ENCODE measurements around the gene LEUTX.
"Not testable (repeated sequence)": the region's sequence is repeated elsewhere in the genome, so short reads cannot be mapped to it uniquely, and the experiment has no call there.

LEUTX gene, protein sequence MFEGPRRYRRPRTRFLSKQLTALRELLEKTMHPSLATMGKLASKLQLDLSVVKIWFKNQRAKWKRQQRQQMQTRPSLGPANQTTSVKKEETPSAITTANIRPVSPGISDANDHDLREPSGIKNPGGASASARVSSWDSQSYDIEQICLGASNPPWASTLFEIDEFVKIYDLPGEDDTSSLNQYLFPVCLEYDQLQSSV

GRCh38 chr19:39778763-39779162 is at the start of gene LEUTX:
Gene LEUTX (plus strand): TSS chr19:39778854. CDS start chr19:39778921, 67 bp downstream.
- no peak for DNase-seq

- DNase-seq = no peak
These were observed 49.1 kb upstream of the LEUTX start for GRCh38 chr19:39729594-39729993.

DNA sequence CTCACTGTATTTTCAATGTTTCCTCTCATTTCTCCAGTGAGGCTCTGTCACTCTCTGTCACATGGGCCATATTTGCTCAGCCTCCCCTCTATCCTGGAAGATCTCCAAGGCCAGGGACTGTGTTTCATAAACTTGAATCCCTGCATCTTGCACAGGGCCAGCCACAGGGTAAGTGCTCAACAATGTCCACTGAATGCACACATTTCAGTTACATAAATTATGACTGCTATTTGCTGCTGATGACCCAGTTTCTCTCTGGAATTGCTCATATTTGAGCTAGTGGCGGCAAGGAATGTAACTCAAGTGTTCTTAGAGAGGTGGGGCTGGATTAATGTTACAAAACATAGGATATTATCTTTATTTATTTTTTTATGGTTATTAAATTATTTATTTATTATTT is 47.0 kb upstream of the LEUTX start:
- no peak for DNase-seq

- no peak for DNase-seq
These were observed 44.8 kb upstream of the LEUTX start for GRCh38 chr19:39733841-39734240.

- no peak for DNase-seq
These were observed 43.0 kb upstream of the LEUTX start for GRCh38 chr19:39735688-39736087.

- no peak for DNase-seq
These were observed 42.6 kb upstream of the LEUTX start for GRCh38 chr19:39736088-39736487.

GRCh38 chr19:39737351-39737750 is 41.3 kb upstream of the LEUTX start:
- DNase-seq = no peak

DNA sequence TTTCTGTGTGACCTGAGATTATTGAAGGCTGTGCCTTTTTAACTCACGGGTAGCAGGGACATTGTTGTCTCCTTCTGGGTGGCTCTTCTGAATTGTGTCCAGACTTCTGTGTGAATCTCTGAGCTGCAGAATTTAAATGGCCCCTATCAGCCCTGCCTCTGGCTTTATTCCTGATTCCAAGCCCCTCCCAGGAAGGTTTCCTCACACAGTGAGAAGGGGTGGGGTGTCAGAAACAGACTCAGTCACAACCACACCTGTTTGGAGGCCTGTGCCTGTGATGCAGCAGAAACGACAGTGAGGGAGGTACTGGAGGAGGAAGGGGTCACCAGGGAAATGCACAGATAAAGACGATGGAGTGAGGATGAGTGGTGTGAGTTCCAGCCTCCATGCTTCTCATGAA is 40.8 kb upstream of the LEUTX start, which contains the start of gene CLC:
TSS of gene CLC (minus strand) at position 139 of the 400 bp plus-strand sequence. CDS start at position 62, 77 bp downstream.
- DNase-seq = no peak

DNA sequence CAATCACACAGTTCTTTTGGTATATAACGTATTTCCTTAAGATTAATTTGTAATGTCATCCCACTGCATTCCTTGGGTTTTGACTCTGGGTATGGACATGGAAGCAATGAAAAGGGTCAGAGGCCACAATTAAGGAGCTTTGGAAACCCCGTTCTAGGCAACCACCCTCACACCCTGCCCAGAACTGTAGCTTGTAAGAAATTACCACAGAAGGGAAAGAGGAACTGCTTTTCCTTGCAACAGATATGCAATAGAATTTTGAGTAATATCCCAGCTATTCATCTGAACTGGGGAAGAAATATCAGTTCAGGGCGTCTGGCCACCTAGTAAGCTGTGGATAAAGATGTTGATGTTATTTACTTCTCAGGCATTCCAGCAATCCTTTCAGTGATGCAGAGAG is 39.8 kb upstream of the LEUTX start:
- DNase-seq = peak; percentile 68

GRCh38 chr19:39740395-39740794 is 38.3 kb upstream of the LEUTX start:
- DNase-seq = peak; percentile 5

DNA sequence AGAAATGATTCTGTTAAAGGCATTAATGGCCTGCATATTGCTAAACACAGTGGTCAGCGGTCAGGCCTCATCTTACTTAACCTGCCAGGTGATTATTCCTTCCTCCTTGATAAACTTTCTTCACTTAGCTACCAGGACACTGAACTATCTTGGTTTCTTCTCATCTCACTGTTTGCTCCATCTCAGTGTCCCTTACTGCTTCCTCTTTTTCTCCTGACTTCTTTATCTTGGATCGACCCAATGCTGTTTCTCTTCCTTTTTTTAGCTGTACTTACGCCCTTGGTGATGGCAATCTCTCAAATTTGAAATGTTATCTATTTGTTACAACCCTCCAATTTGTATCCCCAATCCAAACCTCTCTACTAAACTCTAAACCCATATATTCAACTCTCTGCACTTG is 33.0 kb upstream of the LEUTX start:
- peak; percentile 50 for DNase-seq

GRCh38 chr19:39746836-39747529 is 31.7 kb upstream of the LEUTX start:
- no peak for DNase-seq

GRCh38 chr19:39749981-39750380 is 28.7 kb upstream of the LEUTX start:
- DNase-seq = no peak

GRCh38 chr19:39752390-39752789 is 26.3 kb upstream of the LEUTX start:
- DNase-seq = no peak

DNA sequence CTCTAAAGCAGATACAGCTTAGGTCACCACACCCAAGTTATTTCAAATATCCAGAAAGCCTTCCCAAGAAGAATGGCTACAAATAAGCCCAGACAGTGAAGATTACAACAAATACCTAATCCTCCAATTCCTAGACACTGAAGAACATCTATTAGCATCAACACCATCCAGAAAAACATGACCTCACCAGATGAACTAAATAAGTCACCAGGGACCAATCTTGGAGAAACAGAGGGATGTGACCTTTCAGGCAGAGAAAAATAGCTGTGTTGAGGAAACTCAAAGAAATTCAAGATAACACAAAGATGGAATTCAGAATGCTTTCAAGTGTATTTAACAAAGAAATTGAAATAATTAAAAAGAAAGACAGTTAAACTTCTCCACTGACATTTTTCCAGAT is 25.9 kb upstream of the LEUTX start:
- no peak for DNase-seq

DNA sequence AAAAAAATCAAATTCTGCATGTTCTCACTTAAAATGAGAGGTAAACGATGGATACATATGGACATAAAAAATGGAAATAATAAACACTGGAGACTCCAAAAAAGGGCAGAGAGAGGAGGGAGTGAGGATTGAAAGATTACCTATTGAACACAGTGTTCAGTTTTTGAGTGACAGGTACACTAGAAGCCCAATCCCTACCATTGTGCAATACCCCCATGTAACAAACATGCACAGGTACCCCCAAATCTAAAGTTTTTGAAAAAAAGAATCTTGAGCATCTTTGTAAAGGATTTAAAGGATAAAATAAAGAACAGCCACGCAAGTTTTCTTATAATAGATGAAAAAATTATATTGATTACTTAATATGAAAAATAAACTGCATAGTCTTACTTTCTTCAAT is 24.1 kb upstream of the LEUTX start:
- DNase-seq = no peak

DNA sequence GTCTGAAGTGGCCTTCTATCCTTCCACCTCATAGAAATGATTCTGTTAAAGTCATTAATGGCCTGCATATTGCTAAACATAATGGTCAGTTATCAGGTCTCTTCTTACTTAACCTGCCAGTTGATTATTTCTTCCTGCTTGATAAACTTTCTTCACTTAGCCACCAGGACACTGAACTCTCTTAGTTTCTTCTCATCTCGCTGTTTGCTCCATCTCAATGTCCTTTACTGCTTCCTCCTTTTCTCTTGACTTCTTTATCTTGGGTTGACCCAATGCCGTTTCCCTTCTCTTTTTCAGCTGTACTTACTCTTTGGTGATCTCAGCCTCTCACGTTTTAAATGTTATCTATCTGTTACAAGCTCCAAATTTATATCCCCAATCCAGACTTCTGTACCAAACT is 23.7 kb upstream of the LEUTX start:
- no peak for DNase-seq

DNA sequence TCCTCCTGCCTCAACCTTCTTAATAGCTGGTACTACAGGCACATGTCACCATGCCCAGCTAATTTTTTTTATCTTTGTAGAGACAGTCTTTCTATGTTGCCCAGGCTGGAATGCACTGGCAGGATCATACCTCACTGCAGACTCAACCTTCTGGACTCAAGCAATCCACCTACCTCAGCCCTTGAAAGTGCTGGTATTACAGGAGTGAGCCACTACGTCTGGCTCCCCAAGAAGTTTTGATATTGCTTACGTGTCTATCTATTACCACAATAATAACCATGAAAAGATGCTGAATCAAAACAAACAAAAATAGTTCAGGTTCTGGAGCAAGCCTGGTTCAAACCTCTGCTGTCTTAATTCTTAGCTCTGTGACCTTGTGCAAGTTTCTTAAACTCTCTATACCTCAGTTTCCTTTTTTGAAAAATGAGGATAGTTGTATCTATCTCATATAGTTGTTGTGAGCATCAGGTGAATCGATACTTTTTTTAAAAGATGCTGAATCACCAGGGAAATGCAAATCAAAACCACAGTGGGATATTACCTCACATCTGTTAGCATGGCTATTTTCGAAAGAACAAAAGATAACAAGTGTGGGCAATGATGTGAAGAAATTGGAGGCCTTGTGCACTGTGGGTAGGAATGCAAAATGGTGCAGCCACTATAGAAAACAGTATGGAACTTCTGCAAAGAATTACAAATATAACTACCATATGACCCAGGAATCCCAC is 19.0 kb upstream of the LEUTX start:
- no peak for DNase-seq

DNA sequence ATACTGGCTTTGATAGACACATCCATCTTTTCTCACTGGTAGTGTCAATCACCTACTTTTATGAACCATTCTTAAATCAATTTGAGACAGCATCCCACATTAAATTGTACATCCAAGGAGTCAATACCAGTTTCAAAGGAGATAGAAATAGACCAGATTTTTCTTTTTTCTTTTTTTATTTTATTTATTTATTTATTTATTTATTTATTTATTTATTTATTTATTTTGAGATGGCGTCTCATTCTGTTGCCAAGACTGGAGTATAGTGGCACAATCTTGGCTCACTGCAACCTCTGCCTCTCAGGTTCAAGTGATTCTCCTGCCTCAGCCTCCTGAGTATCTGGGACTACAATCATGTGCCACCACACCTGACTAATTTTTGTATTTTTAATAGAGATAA is 16.8 kb upstream of the LEUTX start:
- not testable (repeated sequence) for DNase-seq

GRCh38 chr19:39765091-39766076 is 13.3 kb upstream of the LEUTX start:
- peak; percentile 32 for DNase-seq

DNA sequence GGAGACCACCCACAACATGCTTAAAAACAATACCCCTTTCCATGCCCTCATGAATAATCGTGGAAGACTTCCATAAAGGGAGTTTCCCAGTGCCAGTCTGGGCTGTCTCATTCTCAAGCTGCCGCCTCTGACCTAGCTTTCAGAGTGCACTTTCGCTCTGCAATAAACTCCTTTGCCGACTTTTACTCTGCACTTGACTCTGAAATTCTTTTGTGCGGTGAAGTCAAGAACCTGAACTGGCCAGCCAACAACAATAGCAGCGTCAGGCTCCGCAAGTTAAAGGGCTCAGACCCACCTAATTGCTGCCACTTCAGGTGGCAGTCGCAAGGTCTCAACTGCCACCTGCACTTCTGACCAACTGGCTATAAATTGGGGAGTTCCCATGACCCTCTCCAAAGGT is 10.3 kb upstream of the LEUTX start:
- DNase-seq = no peak

DNA sequence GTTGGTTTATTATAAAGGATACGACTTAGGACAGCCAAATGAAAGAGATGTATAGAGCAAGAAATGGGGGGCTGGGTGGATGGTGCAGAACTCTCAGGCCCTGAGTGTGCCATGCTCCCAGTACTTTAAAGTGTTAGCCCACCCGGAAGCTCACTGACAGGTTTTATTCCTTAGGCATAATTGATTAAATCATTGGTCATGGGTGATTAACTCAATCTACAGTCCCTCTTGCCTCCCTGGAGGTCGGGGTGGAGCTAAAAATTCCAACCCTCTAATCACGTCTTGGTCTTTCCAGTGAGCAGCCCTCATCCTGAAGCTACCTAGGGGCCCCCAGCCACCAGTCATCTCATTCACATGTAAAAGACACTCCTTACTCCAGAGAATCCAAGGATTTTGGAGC is 9.9 kb upstream of the LEUTX start:
- DNase-seq = no peak

GRCh38 chr19:39780894-39781293 is 2.2 kb downstream of the LEUTX start:
- no peak for DNase-seq

Data from inflammatory macrophage treated with lipopolysaccharide for 4 hours (primary cell).